Measurements from ENCODE around the gene GPATCH3.

The GPATCH3 gene

DNA sequence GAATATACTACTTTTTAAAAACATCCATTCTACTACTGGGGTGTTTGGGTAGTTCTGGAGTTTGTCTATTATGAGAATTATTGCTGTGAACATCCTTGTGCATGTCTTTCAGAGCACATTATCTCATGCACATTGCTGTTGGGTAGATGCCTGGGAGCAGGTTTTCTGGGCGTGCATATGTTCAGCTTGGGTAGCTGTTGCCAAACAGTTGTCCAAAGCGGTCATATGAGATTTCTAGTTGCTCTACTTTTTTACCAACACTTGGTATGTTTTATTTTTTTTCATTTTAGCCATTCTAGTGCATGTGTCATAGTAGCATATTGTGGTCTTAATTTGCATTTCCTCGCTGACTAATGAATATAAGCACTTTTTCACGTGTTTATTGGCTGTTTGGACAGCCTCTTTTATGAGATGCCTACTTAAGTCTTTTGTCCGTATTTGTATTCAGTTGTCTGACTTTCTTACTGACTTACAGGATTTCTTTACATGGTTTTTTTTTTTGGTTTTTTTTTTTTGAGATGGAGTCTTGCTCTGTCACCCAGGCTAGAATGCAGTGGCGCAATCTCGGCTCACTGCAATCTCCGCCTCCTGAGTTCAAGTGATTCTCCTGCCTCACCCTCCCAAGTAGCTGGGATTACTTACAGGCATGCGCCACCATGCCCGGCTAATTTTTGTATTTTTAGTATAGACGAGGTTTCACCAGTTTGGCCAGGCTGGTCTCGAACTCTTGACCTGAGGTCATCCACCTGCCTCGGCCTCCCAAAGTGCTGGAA is 55.7 kb downstream of the GPATCH3 start:
- DNase-seq (ENCODE audit: low read depth), result no peak
